GM12872 (cell line): Measurements from ENCODE around the gene SFMBT2.

Experiments used
- TF ChIP-seq, protein P1 (sequence below): IDR thresholded peaks from 3 replicates; pipeline ENCODE4 v1.5.1; 2011; ENCODE audit warnings: low read depth, mild to moderate bottlenecking, low read length, moderate library complexity; ENCODE audit not compliant: insufficient read depth

Gene SFMBT2

DNA sequence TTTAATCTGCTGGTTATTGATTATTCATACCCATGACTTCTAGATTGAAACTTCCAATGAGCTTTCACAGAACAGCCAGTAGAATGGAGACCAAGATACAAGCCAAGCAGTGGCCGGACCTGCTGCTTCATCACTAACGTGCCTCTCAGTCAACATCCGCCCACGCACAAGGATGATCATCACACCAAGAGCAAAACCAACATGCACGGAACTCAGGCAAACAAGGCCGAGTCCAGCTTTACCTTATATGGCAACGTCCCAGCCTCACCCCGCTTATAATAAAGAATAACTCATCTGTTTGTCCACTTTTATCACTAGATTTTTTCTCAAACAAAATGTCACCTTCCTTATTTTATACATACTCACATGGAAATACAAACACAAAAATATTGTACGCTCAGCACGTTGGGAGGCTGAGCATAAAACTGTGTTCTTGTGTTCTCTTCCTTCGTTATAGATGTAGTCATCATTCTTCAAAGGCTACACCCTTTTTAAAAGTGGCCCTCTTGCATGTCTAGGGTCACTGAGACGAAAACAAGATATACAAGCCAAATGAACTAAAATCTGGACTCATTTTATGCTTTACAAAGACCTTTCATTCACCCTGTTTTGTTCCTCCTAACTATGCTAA, 122.7 kb downstream of the SFMBT2 start:
- TF ChIP-seq, protein P1, sequence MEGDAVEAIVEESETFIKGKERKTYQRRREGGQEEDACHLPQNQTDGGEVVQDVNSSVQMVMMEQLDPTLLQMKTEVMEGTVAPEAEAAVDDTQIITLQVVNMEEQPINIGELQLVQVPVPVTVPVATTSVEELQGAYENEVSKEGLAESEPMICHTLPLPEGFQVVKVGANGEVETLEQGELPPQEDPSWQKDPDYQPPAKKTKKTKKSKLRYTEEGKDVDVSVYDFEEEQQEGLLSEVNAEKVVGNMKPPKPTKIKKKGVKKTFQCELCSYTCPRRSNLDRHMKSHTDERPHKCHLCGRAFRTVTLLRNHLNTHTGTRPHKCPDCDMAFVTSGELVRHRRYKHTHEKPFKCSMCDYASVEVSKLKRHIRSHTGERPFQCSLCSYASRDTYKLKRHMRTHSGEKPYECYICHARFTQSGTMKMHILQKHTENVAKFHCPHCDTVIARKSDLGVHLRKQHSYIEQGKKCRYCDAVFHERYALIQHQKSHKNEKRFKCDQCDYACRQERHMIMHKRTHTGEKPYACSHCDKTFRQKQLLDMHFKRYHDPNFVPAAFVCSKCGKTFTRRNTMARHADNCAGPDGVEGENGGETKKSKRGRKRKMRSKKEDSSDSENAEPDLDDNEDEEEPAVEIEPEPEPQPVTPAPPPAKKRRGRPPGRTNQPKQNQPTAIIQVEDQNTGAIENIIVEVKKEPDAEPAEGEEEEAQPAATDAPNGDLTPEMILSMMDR, result no peak

DNA sequence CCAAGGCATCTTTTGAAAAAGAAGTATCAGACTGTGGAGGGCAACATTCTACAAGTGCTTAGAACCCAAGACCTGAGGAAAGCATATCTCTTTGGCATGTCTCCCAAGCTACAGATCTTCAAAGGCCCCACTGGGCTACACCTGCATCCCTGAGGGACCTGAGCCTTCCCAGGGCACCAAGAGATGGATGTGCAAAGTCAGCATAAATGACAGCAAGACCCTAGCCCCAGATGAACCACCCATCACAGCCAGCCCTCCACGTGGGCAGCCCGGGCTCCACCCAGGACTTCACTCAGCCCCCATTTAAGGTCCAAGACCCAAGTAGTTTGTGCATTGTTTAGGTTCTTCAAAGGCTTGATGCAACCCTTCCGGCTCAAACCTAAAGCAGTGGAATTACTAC, 123.5 kb downstream of the SFMBT2 start:
- TF ChIP-seq, protein P1, result no peak

DNA sequence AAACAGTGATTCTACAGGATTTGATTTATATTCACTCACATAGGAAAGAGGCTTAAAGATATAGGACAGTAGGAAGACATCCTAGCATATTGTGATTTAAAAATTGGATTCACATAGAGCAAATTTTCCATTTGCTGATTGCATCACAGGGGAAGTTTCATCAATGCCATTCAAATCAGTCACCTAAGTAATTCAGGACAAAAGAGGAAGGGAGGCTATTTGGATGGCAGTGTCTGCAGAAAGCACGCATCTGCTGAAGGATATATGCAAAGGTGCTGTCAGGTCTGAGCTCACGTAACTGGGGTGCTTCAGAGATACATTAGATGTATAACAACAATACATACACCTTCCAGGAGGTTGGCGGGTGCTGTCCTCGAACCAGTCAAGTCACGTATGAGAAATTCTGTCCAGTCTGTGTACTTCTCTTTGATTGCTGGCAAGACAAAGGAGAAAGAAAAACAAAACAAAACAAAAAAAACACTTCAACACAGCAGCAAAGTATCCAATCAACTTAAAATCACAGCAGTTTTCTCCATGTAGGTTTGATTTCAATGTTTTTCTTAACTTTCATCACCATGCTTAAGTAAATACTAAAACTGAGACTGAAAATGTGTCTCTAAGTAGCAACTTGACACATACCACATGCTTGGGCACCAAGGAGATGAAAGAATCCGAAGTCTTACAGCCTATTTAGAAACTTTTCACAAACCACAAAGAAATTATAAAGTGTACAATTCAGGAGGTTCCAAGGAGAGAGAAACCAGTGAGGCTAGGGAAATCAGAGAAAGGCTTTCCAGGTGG, 125.1 kb downstream of the SFMBT2 start:
- TF ChIP-seq, protein P1, result no peak

DNA sequence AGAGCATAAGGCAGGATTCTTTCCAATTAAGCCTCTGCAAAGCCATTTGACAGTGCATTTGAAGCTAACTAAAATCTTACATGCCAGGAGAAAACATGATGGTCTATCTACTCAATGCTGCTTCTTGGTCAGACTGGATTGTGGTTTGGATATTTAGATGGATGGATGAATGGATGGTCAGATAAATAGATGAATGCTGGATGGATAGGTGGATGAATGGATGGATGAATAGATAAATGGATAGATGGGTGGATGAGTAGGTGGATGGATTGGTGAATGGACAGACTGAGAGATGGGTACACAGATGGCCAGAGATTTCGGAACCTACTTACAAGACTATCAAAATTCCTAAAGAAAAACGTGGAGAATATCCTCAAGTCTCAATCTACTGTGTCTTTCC, 127.6 kb downstream of the SFMBT2 start:
- TF ChIP-seq, protein P1, result no peak

DNA sequence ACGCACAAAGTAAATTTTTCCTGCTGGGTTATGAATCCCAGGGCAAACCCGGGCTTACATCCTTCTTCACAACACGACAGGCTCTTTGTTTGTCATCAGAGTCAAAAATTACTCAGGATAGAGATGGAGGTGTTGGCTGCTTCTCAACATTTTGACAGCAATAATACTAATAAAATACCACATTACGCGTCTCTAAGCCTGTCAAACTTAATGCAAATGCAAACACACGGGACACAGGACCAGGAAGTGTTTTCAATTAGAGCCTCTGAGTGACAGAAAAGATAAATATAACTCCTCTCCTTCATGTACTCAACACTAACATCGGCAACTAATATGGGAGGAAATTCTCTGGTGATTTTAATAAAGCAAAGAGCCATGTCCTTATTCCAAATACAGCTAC, 128.4 kb downstream of the SFMBT2 start:
- TF ChIP-seq, protein P1, result no peak

DNA sequence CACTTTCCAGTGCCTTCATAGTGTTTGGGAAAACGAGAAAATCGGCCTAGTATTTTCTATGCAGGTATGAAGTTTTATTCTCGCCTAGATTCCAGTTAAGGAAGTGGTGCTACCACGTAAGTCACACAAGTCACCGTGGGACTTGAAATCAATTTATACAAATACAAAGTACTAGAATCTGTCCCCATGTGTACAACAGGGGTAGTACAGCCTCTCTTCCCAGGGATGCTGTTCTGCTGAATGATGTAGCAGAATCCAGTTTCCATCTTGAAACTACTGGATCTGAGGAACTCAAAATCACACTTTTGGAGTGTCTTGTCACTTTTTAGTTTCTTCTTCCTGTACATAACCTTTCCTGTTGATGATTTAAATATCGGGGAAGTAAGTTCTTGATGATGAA, 129.4 kb downstream of the SFMBT2 start:
- TF ChIP-seq, protein P1, result no peak

DNA sequence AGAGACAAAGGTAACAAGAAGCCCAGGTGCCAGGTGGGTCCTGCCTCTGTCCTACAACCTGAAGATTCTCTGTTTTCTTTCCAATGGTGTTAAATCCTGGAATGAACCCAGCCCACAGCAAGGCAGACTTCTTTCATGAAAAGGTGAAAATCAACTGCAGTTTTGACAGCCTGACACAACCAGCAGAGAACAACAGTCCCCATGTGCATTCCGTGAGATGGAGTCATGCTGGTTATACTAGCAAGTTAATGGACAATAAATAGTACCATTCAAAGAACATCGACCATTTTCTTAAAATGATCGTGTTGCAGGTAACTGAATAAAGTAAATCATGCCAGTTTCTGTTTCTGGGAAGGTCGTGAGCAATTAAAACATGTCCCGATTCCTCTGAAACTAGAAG, 131.5 kb downstream of the SFMBT2 start:
- TF ChIP-seq, protein P1, result no peak
